BE2C (cell line): Measurements from ENCODE around the gene PPM1N.

Experiments used
- DNase-seq: peaks from one replicate; pipeline ENCODE4 v3.0.0-alpha.2; 2020
- H3K27me3 ChIP-seq: fragments of 250-450 bp; sonication (Bioruptor Pico); 2 replicates; pipeline ENCODE4 v1.5.1; 2020; ENCODE audit warnings: mild to moderate bottlenecking
- H3K36me3 ChIP-seq: fragments of 250-450 bp; sonication (Bioruptor Pico); 2 replicates; pipeline ENCODE4 v1.5.1; 2020; ENCODE audit warnings: mild to moderate bottlenecking
- H3K4me1 ChIP-seq: fragments of 250-450 bp; sonication (Bioruptor Pico); 2 replicates; pipeline ENCODE4 v1.5.1; 2020
- H3K4me3 ChIP-seq: 2 replicates; pipeline ENCODE4 v1.5.1; 2011; ENCODE audit warnings: low read depth, low read length
- H3K9me3 ChIP-seq: fragments of 250-450 bp; sonication (Bioruptor Pico); 2 replicates; pipeline ENCODE4 v1.5.1; 2020
- TF ChIP-seq, protein P1 (sequence below): IDR thresholded peaks from 2 replicates; pipeline ENCODE4 v1.5.1; 2012; ENCODE audit warnings: mild to moderate bottlenecking, low read depth, low read length

Gene PPM1N

DNA sequence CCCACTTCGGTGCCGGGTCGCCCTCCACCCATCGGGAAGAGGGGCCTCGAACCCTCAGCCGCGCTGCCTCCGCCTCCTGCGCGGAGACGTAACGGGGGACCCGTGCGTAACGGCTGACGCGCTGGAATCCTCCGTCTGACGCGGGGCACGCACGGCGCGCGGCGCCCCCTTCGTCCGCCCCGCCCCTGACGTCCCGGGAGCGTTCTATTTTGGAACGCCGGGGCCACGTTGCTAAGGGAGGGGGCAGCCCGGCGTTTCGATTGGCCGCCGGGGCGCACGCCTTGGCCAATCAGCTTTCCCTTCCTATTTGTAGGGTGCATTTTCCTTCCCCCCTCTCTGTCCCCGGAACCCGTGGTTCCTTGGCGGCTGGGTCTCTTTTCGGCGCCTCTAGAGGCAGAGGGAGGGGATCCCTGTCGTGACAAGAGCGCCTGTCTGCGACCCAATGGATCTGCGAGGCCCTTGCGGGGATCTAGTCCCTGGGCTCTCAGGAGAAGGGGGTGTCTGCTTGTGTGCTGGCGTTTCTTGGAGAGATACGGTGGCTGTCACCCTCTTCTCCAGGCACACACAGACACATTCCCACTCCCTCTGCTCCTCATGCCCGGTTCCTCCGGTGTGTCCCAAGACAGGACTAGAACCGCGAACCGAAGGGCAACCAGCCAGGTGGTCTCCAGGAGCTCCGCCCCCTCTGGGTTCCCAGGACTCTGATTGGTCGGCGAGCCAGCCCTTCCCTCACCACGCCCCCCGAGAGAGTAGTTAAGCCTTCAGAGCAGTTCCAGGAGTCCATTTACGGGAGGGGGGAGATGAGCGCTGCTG is 28.9 kb upstream of the PPM1N start:
- Histone ChIP-seq H3K4me1 (no peaks in the 10 kb centered on the region; the same call in 1 of the 2 replicates), H3K9me3 (no peaks in the 10 kb centered on the region), H3K36me3 (no peaks in the 10 kb centered on the region), H3K4me3 (peak overlapping the region; percentile 70), H3K27me3 (peaks cover 18% of the 10 kb centered on the region)
- TF ChIP-seq, protein P1, sequence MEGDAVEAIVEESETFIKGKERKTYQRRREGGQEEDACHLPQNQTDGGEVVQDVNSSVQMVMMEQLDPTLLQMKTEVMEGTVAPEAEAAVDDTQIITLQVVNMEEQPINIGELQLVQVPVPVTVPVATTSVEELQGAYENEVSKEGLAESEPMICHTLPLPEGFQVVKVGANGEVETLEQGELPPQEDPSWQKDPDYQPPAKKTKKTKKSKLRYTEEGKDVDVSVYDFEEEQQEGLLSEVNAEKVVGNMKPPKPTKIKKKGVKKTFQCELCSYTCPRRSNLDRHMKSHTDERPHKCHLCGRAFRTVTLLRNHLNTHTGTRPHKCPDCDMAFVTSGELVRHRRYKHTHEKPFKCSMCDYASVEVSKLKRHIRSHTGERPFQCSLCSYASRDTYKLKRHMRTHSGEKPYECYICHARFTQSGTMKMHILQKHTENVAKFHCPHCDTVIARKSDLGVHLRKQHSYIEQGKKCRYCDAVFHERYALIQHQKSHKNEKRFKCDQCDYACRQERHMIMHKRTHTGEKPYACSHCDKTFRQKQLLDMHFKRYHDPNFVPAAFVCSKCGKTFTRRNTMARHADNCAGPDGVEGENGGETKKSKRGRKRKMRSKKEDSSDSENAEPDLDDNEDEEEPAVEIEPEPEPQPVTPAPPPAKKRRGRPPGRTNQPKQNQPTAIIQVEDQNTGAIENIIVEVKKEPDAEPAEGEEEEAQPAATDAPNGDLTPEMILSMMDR, result no peak
- peak; percentile 95 for DNase-seq

- Histone ChIP-seq H3K36me3 (no peaks in the 10 kb centered on the region), H3K9me3 (no peaks in the 10 kb centered on the region), H3K27me3 (peaks cover 26% of the 10 kb centered on the region), H3K4me1 (no peaks in the 10 kb centered on the region; the same call in 1 of the 2 replicates), H3K4me3 (peak overlapping the region; percentile 70)
- DNase-seq, result no peak
- TF ChIP-seq, protein P1, result no peak
These were observed 28.1 kb upstream of the PPM1N start for GRCh38 chr19:45469945-45470761.

- H3K4me1 ChIP-seq, result no peaks in the 10 kb centered on the region; the same call in 1 of the 2 replicates
- TF ChIP-seq, protein P1, result no peak
- no peaks in the 10 kb centered on the region for H3K9me3 ChIP-seq
- no peak for DNase-seq
- peaks cover 28% of the 10 kb centered on the region for H3K27me3 ChIP-seq
- no peaks in the 10 kb centered on the region for H3K36me3 ChIP-seq
- no peak overlapping the region for H3K4me3 ChIP-seq
These were observed 27.5 kb upstream of the PPM1N start for GRCh38 chr19:45470762-45471081.

- TF ChIP-seq, protein P1, result no peak
- peaks cover 33% of the 10 kb centered on the region for H3K27me3 ChIP-seq
- no peaks in the 10 kb centered on the region; the same call in 1 of the 2 replicates for H3K4me1 ChIP-seq
- no peaks in the 10 kb centered on the region for H3K36me3 ChIP-seq
- no peak for DNase-seq
- no peaks in the 10 kb centered on the region for H3K9me3 ChIP-seq
- H3K4me3 ChIP-seq, result no peak overlapping the region
These were observed 26.9 kb upstream of the PPM1N start for GRCh38 chr19:45471111-45471930.

GRCh38 chr19:45471931-45472562 is 26.2 kb upstream of the PPM1N start:
- no peak for DNase-seq
- H3K27me3 ChIP-seq, result peaks cover 35% of the 10 kb centered on the region
- no peaks in the 10 kb centered on the region for H3K36me3 ChIP-seq
- no peak overlapping the region for H3K4me3 ChIP-seq
- TF ChIP-seq, protein P1, result no peak
- no peaks in the 10 kb centered on the region for H3K9me3 ChIP-seq
- no peaks in the 10 kb centered on the region; the same call in 1 of the 2 replicates for H3K4me1 ChIP-seq
